Body of pancreas (tissue), 4 donors: ENCODE results near the gene MAP2. TPM values are rescaled to one million over a fixed set of nuclear protein-coding genes. Genes with fewer than 3 reads are reported as not detected.
A peak's percentile ranks its signal among the peaks of the same experiment; 100 is the strongest.
"Not testable (repeated sequence)": the region's sequence is repeated elsewhere in the genome, so short reads cannot be mapped to it uniquely, and the experiment has no call there.

Experiments used
- ATAC-seq: fragments of 150-250 bp; one replicate; pipeline ENCODE4 v1.9.1; 2016
- DNase-seq, 4 donors: peaks; one replicate each; pipeline ENCODE4 v3.0.0-alpha.2; 2019
- H3K27ac ChIP-seq, 4 donors: fragments of 200-600 bp; sonication (generic); 1 replicate in 3 of 4; 2 replicates in 1 of 4; pipeline versions ENCODE4 v1.5.1 to v1.6.1; 2016 to 2019; ENCODE audit warnings: mild to moderate bottlenecking in 1 of 4, mixed read lengths in 1 of 4, moderate library complexity in 1 of 4
- H3K27me3 ChIP-seq, 2 donors: fragments of 200-600 bp; sonication (generic); one replicate each; pipeline ENCODE4 v1.6.0; 2016; ENCODE audit warnings: mild to moderate bottlenecking in 1 of 2
- H3K36me3 ChIP-seq, 2 donors: fragments of 200-600 bp; sonication (generic); replicated peaks in 1 of 2; 2 replicates each; pipeline ENCODE4 v1.5.1; 2016; ENCODE audit warnings: low read depth in 2 of 2; ENCODE audit not compliant: insufficient read depth in 1 of 2
- H3K4me1 ChIP-seq: fragments of 200-600 bp; sonication (generic); one replicate; pipeline ENCODE4 v1.6.0; 2016
- H3K4me3 ChIP-seq, 2 donors: fragments of 200-600 bp; sonication (generic); 1 replicate in 1 of 2; 2 replicates in 1 of 2; pipeline ENCODE4 v1.5.1; 2016 to 2019
- H3K9me3 ChIP-seq, 3 donors: fragments of 200-600 bp; sonication (generic); 1 replicate in 2 of 3; 2 replicates in 1 of 3; pipeline ENCODE4 v1.5.1; 2016
- CTCF ChIP-seq, 7 experiments: fragments of 450-650 bp in 4 of 7; fragments of 200-600 bp in 3 of 7; sonication (generic) in 3 of 7; IDR thresholded peaks; one replicate each; pipeline ENCODE4 v1.5.1; 2016 to 2019; ENCODE audit warnings: antibody characterized with exemption in 7 of 7
- POLR2A ChIP-seq, 3 donors: fragments of 450-650 bp; IDR thresholded peaks; one replicate each; pipeline ENCODE4 v1.6.1; 2016; ENCODE audit warnings: antibody characterized with exemption in 3 of 3, mild to moderate bottlenecking in 2 of 3
- WGBS, 2 donors: methylation state at CpG; one replicate each; pipeline ENCODE4 v1.1.5; 2017; 5-methylcytosine and 5-hydroxymethylcytosine counted together
- intact Hi-C: fragments of 100-400 bp; cut with DNase I; formaldehyde crosslinking; loops from one replicate; pipeline ENCODE4 v1.15.1; 2023
- total RNA-seq, 2 donors: library from RNA; depleted of rRNA; stranded (reverse); fragments of >200 nt; gene quantifications; one replicate each; pipeline ENCODE4 v1.1.0, GENCODE V29; 2016

Gene MAP2
- total RNA-seq, 2 donors from 2014 or later, result 14.2 to 32.9 TPM

- no peaks in the 10 kb centered on the region for H3K9me3 ChIP-seq
- TF ChIP-seq POLR2A (IDR thresholded peaks at IDR 0.05) (no peak), CTCF (IDR thresholded peaks at IDR 0.05) (no peak)
- no peaks in the 10 kb centered on the region for H3K36me3 ChIP-seq
- no peak for ATAC-seq
- DNase-seq, result no peak
- H3K27me3 ChIP-seq, result no peaks in the 10 kb centered on the region
- no peak overlapping the region for H3K4me3 ChIP-seq
- intact Hi-C loops, result no loop called here
- peaks cover 6% of the 10 kb centered on the region for H3K4me1 ChIP-seq
- 81 to 91% methylated on average over 2 of the region's 2 CpGs for WGBS, 2 donors
- H3K27ac ChIP-seq, result no peak overlapping the region
Measured at GRCh38 chr2:209474960-209475359, 51.1 kb downstream of the MAP2 start.

- intact Hi-C loops, result no loop called here
- Histone ChIP-seq H3K36me3 (no peaks in the 10 kb centered on the region), H3K27ac (no peak overlapping the region), H3K4me1 (peaks cover 6% of the 10 kb centered on the region), H3K4me3 (no peak overlapping the region), H3K9me3 (no peaks in the 10 kb centered on the region), H3K27me3 (no peaks in the 10 kb centered on the region)
- ATAC-seq, result no peak
- TF ChIP-seq POLR2A (IDR thresholded peaks at IDR 0.05) (no peak), CTCF (IDR thresholded peaks at IDR 0.05) (no peak)
- DNase-seq, result peak; percentile 31 to 81 (median 66)
- 59 to 61% methylated on average over 8 of the region's 8 CpGs for WGBS, 2 donors
Measured at GRCh38 chr2:209476367-209477208, 52.7 kb downstream of the MAP2 start.

GRCh38 chr2:209492296-209492695 lies 68.4 kb downstream of the MAP2 start:
- H3K36me3 ChIP-seq, H3K27ac ChIP-seq, H3K4me3 ChIP-seq, H3K27me3 ChIP-seq, intact Hi-C loops, ATAC-seq, DNase-seq, H3K9me3 ChIP-seq: not testable (repeated sequence)
- WGBS, 2 donors, result 50 to 57% methylated on average over 1 of the region's 1 CpG
- H3K4me1 ChIP-seq, result peaks cover 20% of the 10 kb centered on the region

- intact Hi-C loops, H3K27me3 ChIP-seq, H3K36me3 ChIP-seq, H3K4me3 ChIP-seq, H3K9me3 ChIP-seq, ATAC-seq, DNase-seq: not testable (repeated sequence)
- 89 to 93% methylated on average over 5 to 13 of the region's 13 CpGs for WGBS, 2 donors
- peak overlapping the region; percentile 74 to 87 (median 80) for H3K27ac ChIP-seq
- H3K4me1 ChIP-seq, result peaks cover 20% of the 10 kb centered on the region
Measured at GRCh38 chr2:209495068-209495620, 71.3 kb downstream of the MAP2 start.

GRCh38 chr2:209495855-209496585 lies 72.2 kb downstream of the MAP2 start:
- 27 to 32% methylated on average over 4 of the region's 4 CpGs for WGBS, 2 donors
- H3K4me3 ChIP-seq, result no peak overlapping the region
- peak overlapping the region; percentile 74 to 87 (median 80) for H3K27ac ChIP-seq
- H3K4me1 ChIP-seq, result peaks cover 20% of the 10 kb centered on the region
- H3K9me3 ChIP-seq, result peaks cover 0 to 6% (median 0%) of the 10 kb centered on the region in 3 donors
- DNase-seq (peak; percentile 40 to 76 (median 68)), ATAC-seq (peak; percentile 99)
- no peaks in the 10 kb centered on the region for H3K27me3 ChIP-seq
- no peaks in the 10 kb centered on the region for H3K36me3 ChIP-seq
- TF ChIP-seq CTCF (IDR thresholded peaks at IDR 0.05), result peak in 2 of 7 experiments; percentile 11 to 13
- no peak for TF ChIP-seq POLR2A (IDR thresholded peaks at IDR 0.05)
- intact Hi-C loops, result no loop called here
